ENCODE results near the gene PIK3R6. TPM values are rescaled to one million over a fixed set of nuclear protein-coding genes. Genes with fewer than 3 reads are reported as not detected.

PIK3R6 gene
- total and polyA plus RNA-seq, 8 donors, result 0.16 to 1.1 (median 0.23) TPM; not detected in 2

- Histone ChIP-seq H3K27ac (no peak overlapping the region), H3K4me3 (no peak overlapping the region), H3K27me3 (no peaks in the 10 kb centered on the region), H3K4me1 (no peaks in the 10 kb centered on the region), H3K9me3 (no peaks in the 10 kb centered on the region), H3K36me3 (no peaks in the 10 kb centered on the region)
- 52 to 54% methylated on average over 7 of the region's 7 CpGs for WGBS, 2 donors
- no peak for DNase-seq
- intact Hi-C loops (cut with DNase I), result no loop called here
- FAIRE-seq, result no peak
- TF ChIP-seq CTCF (IDR thresholded peaks at IDR 0.05), result no peak
- ATAC-seq, result no peak
Observed at GRCh38 chr17:8872036-8872704, 4.7 kb upstream of the PIK3R6 start.

- no peak for DNase-seq
- Histone ChIP-seq H3K27ac (no peak overlapping the region), H3K4me1 (no peaks in the 10 kb centered on the region), H3K36me3 (no peaks in the 10 kb centered on the region), H3K27me3 (no peaks in the 10 kb centered on the region), H3K4me3 (no peak overlapping the region), H3K9me3 (no peaks in the 10 kb centered on the region)
- intact Hi-C loops (cut with DNase I), result no loop called here
- no peak for TF ChIP-seq CTCF (IDR thresholded peaks at IDR 0.05)
- 68 to 81% methylated on average over 13 of the region's 13 CpGs for WGBS, 2 donors
- no peak for FAIRE-seq
- ATAC-seq, result no peak
Observed at GRCh38 chr17:8871081-8871581, 3.7 kb upstream of the PIK3R6 start.

- FAIRE-seq (no peak), ATAC-seq (no peak), DNase-seq (no peak)
- no peaks in the 10 kb centered on the region for H3K36me3 ChIP-seq
- no peak overlapping the region for H3K27ac ChIP-seq
- H3K4me1 ChIP-seq, result no peaks in the 10 kb centered on the region
- H3K4me3 ChIP-seq, result no peak overlapping the region
- H3K9me3 ChIP-seq, result no peaks in the 10 kb centered on the region
- WGBS, 2 donors, result 64 to 84% methylated on average over 13 of the region's 13 CpGs
- no peaks in the 10 kb centered on the region for H3K27me3 ChIP-seq
- no peak for TF ChIP-seq CTCF (IDR thresholded peaks at IDR 0.05)
- intact Hi-C loops (cut with DNase I), result no loop called here
Observed at GRCh38 chr17:8870406-8871040, 3.0 kb upstream of the PIK3R6 start.

GRCh38 chr17:8869114-8869815 is 1.8 kb upstream of the PIK3R6 start:
- no peak overlapping the region for H3K4me3 ChIP-seq
- H3K27me3 ChIP-seq, result no peaks in the 10 kb centered on the region
- H3K36me3 ChIP-seq, result no peaks in the 10 kb centered on the region
- DNase-seq, result no peak
- no peak for ATAC-seq
- 31 to 42% methylated on average over 11 of the region's 11 CpGs for WGBS, 2 donors
- TF ChIP-seq CTCF (IDR thresholded peaks at IDR 0.05), result no peak
- no peaks in the 10 kb centered on the region for H3K4me1 ChIP-seq
- no peak overlapping the region for H3K27ac ChIP-seq
- FAIRE-seq, result no peak
- no peaks in the 10 kb centered on the region for H3K9me3 ChIP-seq
- intact Hi-C loops (cut with DNase I), result no loop called here

Data from pancreas (tissue), 10 donors.